SU-DHL-6 (cell line): ENCODE measurements around the gene BICD1.

Experiments
- H2AFZ ChIP-seq: fragments of 200-600 bp; sonication (generic); 2 replicates; pipeline ENCODE4 v1.6.1; 2014; ENCODE audit warnings: low read depth, mild to moderate bottlenecking, moderate library complexity, mixed read lengths, antibody characterized with exemption, low read length; ENCODE audit not compliant: severe bottlenecking
- H3F3A ChIP-seq: fragments of 200-600 bp; shearing (Covaris generic); 2 replicates; pipeline ENCODE4 v1.6.0; 2016; ENCODE audit warnings: antibody characterized with exemption, mild to moderate bottlenecking; ENCODE audit not compliant: insufficient read depth
- H3K27ac ChIP-seq: fragments of 200-600 bp; sonication (generic); 2 replicates; pipeline ENCODE4 v1.5.1; 2016; ENCODE audit warnings: low read depth, mild to moderate bottlenecking, low read length, moderate library complexity, mixed read lengths
- H3K27me3 ChIP-seq: fragments of 200-600 bp; sonication (generic), shearing (Covaris generic); 2 replicates; pipeline ENCODE4 v1.6.0; 2014; ENCODE audit warnings: mild to moderate bottlenecking, low read length
- H3K36me3 ChIP-seq: fragments of 200-600 bp; sonication (generic); 2 replicates; pipeline ENCODE4 v1.6.1; 2014; ENCODE audit warnings: mild to moderate bottlenecking, low read length, mixed read lengths
- H3K4me2 ChIP-seq: fragments of 300-600, 200-600 bp; shearing (Covaris generic), sonication (generic); 2 replicates; pipeline ENCODE4 v1.6.0; 2014; ENCODE audit warnings: low read length, low read depth, mild to moderate bottlenecking; ENCODE audit not compliant: poor library complexity, severe bottlenecking
- H3K4me3 ChIP-seq: fragments of 200-600 bp; sonication (generic); 2 replicates; pipeline ENCODE4 v1.5.1; 2014; ENCODE audit warnings: antibody characterized with exemption, low read length, mild to moderate bottlenecking, mixed read lengths; ENCODE audit not compliant: insufficient read depth, poor library complexity, severe bottlenecking
- H3K79me2 ChIP-seq: fragments of 200-600 bp; sonication (generic); 2 replicates; pipeline ENCODE4 v1.6.1; 2014; ENCODE audit warnings: mild to moderate bottlenecking, low read length, moderate library complexity; ENCODE audit not compliant: insufficient read depth
- H3K9ac ChIP-seq: fragments of 200-600 bp; sonication (generic); 2 replicates; pipeline ENCODE4 v1.7.0; 2014; ENCODE audit warnings: mild to moderate bottlenecking, low read length
- H3K9me2 ChIP-seq: fragments of 200-600 bp; sonication (generic); replicated peaks from 2 replicates; pipeline ENCODE4 v1.6.1; 2014; ENCODE audit warnings: low read length; ENCODE audit not compliant: insufficient read depth
- H3K9me3 ChIP-seq: fragments of 200-600 bp; sonication (generic); 2 replicates; pipeline ENCODE4 v1.6.1; 2014; ENCODE audit warnings: low read length, mixed read lengths; ENCODE audit not compliant: insufficient read depth
- H4K20me1 ChIP-seq: fragments of 200-600 bp; sonication (generic); 2 replicates; pipeline ENCODE4 v1.6.1; 2014; ENCODE audit warnings: low read depth, mild to moderate bottlenecking, antibody characterized with exemption, low read length, moderate library complexity, mixed read lengths
- EZH2phosphoT487 ChIP-seq: fragments of 200-600 bp; sonication (generic), shearing (Covaris generic); conservative IDR thresholded peaks from 2 replicates; pipeline ENCODE4 v1.6.1; 2018; ENCODE audit warnings: mild to moderate bottlenecking, antibody characterized with exemption, low read length, moderate library complexity, mixed read lengths
- TF ChIP-seq, protein P1 (sequence below): fragments of 200-600 bp; sonication (generic); IDR thresholded peaks from one replicate; pipeline ENCODE4 v1.5.1; 2017; ENCODE audit warnings: antibody characterized with exemption, mild to moderate bottlenecking, low read length, moderate library complexity; ENCODE audit not compliant: insufficient read depth, poor library complexity, severe bottlenecking

BICD1 gene

GRCh38 chr12:32146074-32146873 is 39.6 kb downstream of the BICD1 start:
- peaks cover 81% of the 10 kb centered on the region for H3K79me2 ChIP-seq
- no peak overlapping the region for H3K9ac ChIP-seq

GRCh38 chr12:32148372-32148771 is 41.7 kb downstream of the BICD1 start:
- H3K4me3 ChIP-seq, result no peak overlapping the region
- TF ChIP-seq, protein P1, sequence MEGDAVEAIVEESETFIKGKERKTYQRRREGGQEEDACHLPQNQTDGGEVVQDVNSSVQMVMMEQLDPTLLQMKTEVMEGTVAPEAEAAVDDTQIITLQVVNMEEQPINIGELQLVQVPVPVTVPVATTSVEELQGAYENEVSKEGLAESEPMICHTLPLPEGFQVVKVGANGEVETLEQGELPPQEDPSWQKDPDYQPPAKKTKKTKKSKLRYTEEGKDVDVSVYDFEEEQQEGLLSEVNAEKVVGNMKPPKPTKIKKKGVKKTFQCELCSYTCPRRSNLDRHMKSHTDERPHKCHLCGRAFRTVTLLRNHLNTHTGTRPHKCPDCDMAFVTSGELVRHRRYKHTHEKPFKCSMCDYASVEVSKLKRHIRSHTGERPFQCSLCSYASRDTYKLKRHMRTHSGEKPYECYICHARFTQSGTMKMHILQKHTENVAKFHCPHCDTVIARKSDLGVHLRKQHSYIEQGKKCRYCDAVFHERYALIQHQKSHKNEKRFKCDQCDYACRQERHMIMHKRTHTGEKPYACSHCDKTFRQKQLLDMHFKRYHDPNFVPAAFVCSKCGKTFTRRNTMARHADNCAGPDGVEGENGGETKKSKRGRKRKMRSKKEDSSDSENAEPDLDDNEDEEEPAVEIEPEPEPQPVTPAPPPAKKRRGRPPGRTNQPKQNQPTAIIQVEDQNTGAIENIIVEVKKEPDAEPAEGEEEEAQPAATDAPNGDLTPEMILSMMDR, result no peak
- TF ChIP-seq EZH2phosphoT487, result no peak
- H3K27me3 ChIP-seq, result no peaks in the 10 kb centered on the region
- H4K20me1 ChIP-seq, result no peaks in the 10 kb centered on the region
- no peak overlapping the region for H2AFZ ChIP-seq
- H3K9ac ChIP-seq, result no peak overlapping the region
- H3K4me2 ChIP-seq, result no peak overlapping the region
- H3K36me3 ChIP-seq, result 0 out of 2 replicates have a peak, but pooled peaks cover 3% of the 10 kb centered on the region
- H3K27ac ChIP-seq, result no peak overlapping the region
- no peaks in the 10 kb centered on the region; the same call in 1 of the 2 replicates for H3F3A ChIP-seq
- no peaks in the 10 kb centered on the region for H3K9me2 ChIP-seq
- H3K79me2 ChIP-seq, result peaks cover 63% of the 10 kb centered on the region
- H3K9me3 ChIP-seq, result no peaks in the 10 kb centered on the region

More at GRCh38 chr12:32146074-32146873, 39.6 kb downstream of the BICD1 start:
- Histone ChIP-seq H3K9me3 (no peaks in the 10 kb centered on the region), H4K20me1 (no peaks in the 10 kb centered on the region), H3F3A (no peaks in the 10 kb centered on the region), H3K36me3 (0 out of 2 replicates have a peak, but pooled peaks cover 3% of the 10 kb centered on the region), H3K9me2 (no peaks in the 10 kb centered on the region), H3K27ac (no peak overlapping the region), H3K4me3 (no peak overlapping the region), H3K27me3 (no peaks in the 10 kb centered on the region), H2AFZ (no peak overlapping the region), H3K4me2 (no peak overlapping the region)
- no peak for TF ChIP-seq EZH2phosphoT487
- TF ChIP-seq, protein P1, result no peak

- Histone ChIP-seq H4K20me1 (no peaks in the 10 kb centered on the region), H3K9ac (no peak overlapping the region), H3K4me3 (no peak overlapping the region), H3F3A (no peaks in the 10 kb centered on the region; the same call in 1 of the 2 replicates), H3K36me3 (0 out of 2 replicates have a peak, but pooled peaks cover 3% of the 10 kb centered on the region), H3K9me3 (no peaks in the 10 kb centered on the region), H3K27me3 (no peaks in the 10 kb centered on the region), H3K4me2 (no peak overlapping the region), H2AFZ (no peak overlapping the region), H3K27ac (no peak overlapping the region), H3K9me2 (no peaks in the 10 kb centered on the region), H3K79me2 (peaks cover 52% of the 10 kb centered on the region)
- TF ChIP-seq, protein P1, result no peak
- TF ChIP-seq EZH2phosphoT487, result no peak
These were observed 42.8 kb downstream of the BICD1 start for GRCh38 chr12:32149489-32149888.
